Measurements from ENCODE around the gene NUP153.
A peak's percentile ranks its signal among the peaks of the same experiment; 100 is the strongest.

- TF ChIP-seq REST (IDR thresholded peaks at IDR 0.05; ENCODE audit: low read depth, low read length) (no peak), EP300 (IDR thresholded peaks at IDR 0.05; ENCODE audit: borderline replicate concordance in 1 of 2, low read depth in 1 of 2, low read length in 1 of 2) (no peak), EZH2phosphoT487 (IDR thresholded peaks at IDR 0.05; ENCODE audit: borderline replicate concordance, low read depth) (no peak), USF2 (IDR thresholded peaks at IDR 0.05; ENCODE audit: borderline replicate concordance, low read depth, low read length) (no peak), CTCF (IDR thresholded peaks at IDR 0.05) (peak; percentile 96), MXI1 (IDR thresholded peaks at IDR 0.05; ENCODE audit: low read depth, low read length) (no peak), TAF1 (IDR thresholded peaks at IDR 0.05; ENCODE audit: borderline replicate concordance, low read depth, low read length) (no peak), RCOR1 (IDR thresholded peaks at IDR 0.05; ENCODE audit: low read length) (no peak)
Measured at GRCh38 chr6:17584241-17584803, 122.4 kb downstream of the NUP153 start.

All from SK-N-SH (cell line).